HepG2 (cell line): ENCODE measurements around the gene CRIP1. TPM values are rescaled to one million over a fixed set of nuclear protein-coding genes. Genes with fewer than 3 reads are reported as not detected.

Experiments
- GATAD1 ChIP-seq: IDR thresholded peaks from 2 replicates; pipeline ENCODE4 v1.6.1; 2016; ENCODE audit warnings: missing genetic modification reagents, missing compliant biosample characterization
- HNRNPK ChIP-seq: fragments of 200-400 bp; formaldehyde crosslinking; IDR thresholded peaks from 2 replicates; pipeline ENCODE4 v1.6.1; 2018; ENCODE audit warnings: low read length, low read depth, moderate library complexity, mild to moderate bottlenecking; ENCODE audit not compliant: poor library complexity, severe bottlenecking
- HOXA5 ChIP-seq: sonication (generic); formaldehyde crosslinking; IDR thresholded peaks from 2 replicates; pipeline ENCODE4 v1.4.0; 2020; ENCODE audit warnings: missing genetic modification reagents
- KDM4B ChIP-seq: sonication (generic); formaldehyde crosslinking; IDR thresholded peaks from 2 replicates; pipeline ENCODE4 v1.4.0; 2020; ENCODE audit warnings: missing genetic modification reagents
- MEIS2 ChIP-seq: sonication (generic); formaldehyde crosslinking; IDR thresholded peaks from 2 replicates; pipeline ENCODE4 v1.9.0; 2021; ENCODE audit warnings: mild to moderate bottlenecking, missing genetic modification reagents
- NFYB ChIP-seq: sonication (generic); formaldehyde crosslinking; IDR thresholded peaks from 2 replicates; pipeline ENCODE4 v1.4.0; 2020; ENCODE audit warnings: missing genetic modification reagents
- NFYC ChIP-seq: IDR thresholded peaks from 2 replicates; pipeline ENCODE4 v1.6.1; 2016; ENCODE audit warnings: missing genetic modification reagents, missing compliant biosample characterization
- SCMH1 ChIP-seq: sonication (generic); formaldehyde crosslinking; IDR thresholded peaks from 2 replicates; pipeline ENCODE4 v1.9.0; 2021; ENCODE audit warnings: missing genetic modification reagents, mild to moderate bottlenecking, borderline replicate concordance
- SNRNP70 ChIP-seq: fragments of 200-400 bp; formaldehyde crosslinking; IDR thresholded peaks from 2 replicates; pipeline ENCODE4 v1.6.1; 2017; ENCODE audit warnings: mild to moderate bottlenecking, low read depth, low read length, moderate library complexity
- SRSF9 ChIP-seq: fragments of 200-400 bp; formaldehyde crosslinking; IDR thresholded peaks from 2 replicates; pipeline ENCODE4 v1.6.1; 2018; ENCODE audit warnings: borderline replicate concordance, mild to moderate bottlenecking, low read depth, low read length; ENCODE audit not compliant: insufficient read depth, poor library complexity, severe bottlenecking
- SUZ12 ChIP-seq: fragments of 150-350 bp; IDR thresholded peaks from 2 replicates; pipeline ENCODE4 v1.6.1; 2014; ENCODE audit warnings: low read depth, low read length
- TAF15 ChIP-seq: fragments of 200-400 bp; formaldehyde crosslinking; IDR thresholded peaks from one replicate; pipeline ENCODE4 v1.6.1; 2018; ENCODE audit warnings: mild to moderate bottlenecking, low read depth, low read length; ENCODE audit not compliant: poor library complexity, severe bottlenecking
- TGIF2 ChIP-seq: IDR thresholded peaks from 2 replicates; pipeline ENCODE4 v1.6.1; 2016; ENCODE audit warnings: control low read depth, missing compliant biosample characterization
- ZNF510 ChIP-seq: sonication (generic); formaldehyde crosslinking; IDR thresholded peaks from 2 replicates; pipeline ENCODE4 v1.4.0; 2020; ENCODE audit warnings: low read depth, mild to moderate bottlenecking, missing genetic modification reagents
- ZNF572 ChIP-seq: sonication (generic); formaldehyde crosslinking; IDR thresholded peaks from 2 replicates; pipeline ENCODE4 v1.5.1; 2020; ENCODE audit warnings: mild to moderate bottlenecking, missing genetic modification reagents
- ZNF773 ChIP-seq: sonication (generic); formaldehyde crosslinking; IDR thresholded peaks from 2 replicates; pipeline ENCODE4 v1.4.0; 2020; ENCODE audit warnings: missing genetic modification reagents, borderline replicate concordance
- ZNF816 ChIP-seq: sonication (generic); formaldehyde crosslinking; IDR thresholded peaks from 2 replicates; pipeline ENCODE4 v1.8.0; 2022; ENCODE audit warnings: missing genetic modification reagents, mild to moderate bottlenecking, borderline replicate concordance
- polyA plus RNA-seq, 8 experiments: library from polyadenylated mRNA; depleted of rRNA in 3 of 8; stranded (reverse) in 7 of 8; unstranded in 1 of 8; fragments of >200 nt; fragmentation: Illumina TruSeq in 4 of 8; extraction: Trizol in 4 of 8; gene quantifications; 2 replicates each; pipeline versions ENCODE4 v1.2.1 to v1.2.3, GENCODE V29; 2011 to 2016; ENCODE audit warnings: low read depth in 4 of 8, missing spikeins in 1 of 8, mixed read lengths in 1 of 8; ENCODE audit not compliant: insufficient read depth in 1 of 8
- total RNA-seq, 5 experiments: library from RNA; depleted of rRNA; stranded (reverse); fragments of >200 nt; fragmentation: Illumina TruSeq; extraction: Trizol; gene quantifications; 2 replicates each; pipeline ENCODE4 v1.2.3, GENCODE V29; 2016; ENCODE audit warnings: low read depth in 1 of 5
- TF ChIP-seq, protein P1 (sequence below): IDR thresholded peaks from 2 replicates; pipeline ENCODE4 v1.6.1; 2012; ENCODE audit warnings: low read depth, low read length, improper control_type of control experiment
- TF ChIP-seq, protein P2 (sequence below): sonication (generic); formaldehyde crosslinking; conservative IDR thresholded peaks from 2 replicates; pipeline ENCODE4 v1.4.0; 2020; ENCODE audit warnings: missing genetic modification reagents
- TF ChIP-seq, protein P3 (sequence below): sonication (generic); formaldehyde crosslinking; IDR thresholded peaks from 2 replicates; pipeline ENCODE4 v1.5.0; 2020; ENCODE audit warnings: mild to moderate bottlenecking, missing genetic modification reagents, borderline replicate concordance
- TF ChIP-seq, protein P4 (sequence below): sonication (generic); formaldehyde crosslinking; IDR thresholded peaks from 2 replicates; pipeline ENCODE4 v1.5.0; 2020; ENCODE audit warnings: missing genetic modification reagents
- TF ChIP-seq, protein P5 (sequence below): sonication (generic); formaldehyde crosslinking; IDR thresholded peaks from 2 replicates; pipeline ENCODE4 v1.4.0; 2020; ENCODE audit warnings: missing genetic modification reagents
- TF ChIP-seq, protein P6 (sequence below): sonication (generic); formaldehyde crosslinking; IDR thresholded peaks from 2 replicates; pipeline ENCODE4 v1.4.0; 2020; ENCODE audit warnings: mild to moderate bottlenecking, low read depth, missing genetic modification reagents

CRIP1 gene
- total and polyA plus RNA-seq, 2 of the 13 experiments (the other 11 are each of a cell fraction or from before 2014, with no cell fraction given): 53.9 to 59.5 TPM

DNA sequence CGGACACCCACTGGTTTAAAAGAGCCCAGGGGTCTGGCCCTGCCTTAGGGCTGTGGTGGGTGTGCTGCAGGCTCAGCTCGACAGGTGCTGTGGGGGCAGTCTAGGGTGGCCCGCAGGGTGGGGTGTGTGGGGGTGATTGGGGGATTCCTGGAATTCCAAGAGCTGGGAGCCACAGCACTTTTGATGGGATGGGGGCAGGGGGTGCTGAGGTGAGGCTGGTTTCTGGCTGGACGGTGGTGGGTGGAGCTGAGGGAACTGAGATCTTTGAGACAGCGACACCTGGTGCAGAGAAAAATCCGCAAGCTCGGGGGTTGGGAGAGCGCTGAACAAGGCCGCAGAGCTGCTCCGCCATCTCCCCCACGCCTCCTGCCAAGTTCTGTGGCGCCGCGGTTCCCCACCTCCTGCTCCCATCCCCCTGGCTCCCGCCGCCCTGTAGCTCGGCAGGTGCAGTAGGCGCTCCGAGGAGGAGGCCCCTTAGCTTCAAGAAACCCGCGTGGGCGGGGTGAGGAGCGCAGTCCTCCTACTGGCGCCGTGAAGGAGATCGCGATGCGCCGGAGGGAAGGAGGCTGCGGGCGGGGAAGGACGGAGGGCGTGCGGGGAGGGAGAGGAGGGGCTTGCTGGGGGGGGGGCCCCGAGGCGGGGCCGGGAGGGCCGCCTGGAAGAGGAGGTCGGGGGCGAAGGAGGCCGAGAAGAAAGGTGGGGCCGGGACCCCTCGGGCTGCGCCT lies 3.0 kb downstream of the CRIP1 start (continued):
- TF ChIP-seq TAF15: no peak
- no peak for TF ChIP-seq SCMH1 (CRISPR knock-in tag)
- no peak for TF ChIP-seq TGIF2 (CRISPR knock-in tag)
- TF ChIP-seq MEIS2 (CRISPR knock-in tag): 0 out of 2 replicates have a peak, but pooled peaks have one; percentile 40
- TF ChIP-seq SNRNP70: no peak
- TF ChIP-seq, protein P1, sequence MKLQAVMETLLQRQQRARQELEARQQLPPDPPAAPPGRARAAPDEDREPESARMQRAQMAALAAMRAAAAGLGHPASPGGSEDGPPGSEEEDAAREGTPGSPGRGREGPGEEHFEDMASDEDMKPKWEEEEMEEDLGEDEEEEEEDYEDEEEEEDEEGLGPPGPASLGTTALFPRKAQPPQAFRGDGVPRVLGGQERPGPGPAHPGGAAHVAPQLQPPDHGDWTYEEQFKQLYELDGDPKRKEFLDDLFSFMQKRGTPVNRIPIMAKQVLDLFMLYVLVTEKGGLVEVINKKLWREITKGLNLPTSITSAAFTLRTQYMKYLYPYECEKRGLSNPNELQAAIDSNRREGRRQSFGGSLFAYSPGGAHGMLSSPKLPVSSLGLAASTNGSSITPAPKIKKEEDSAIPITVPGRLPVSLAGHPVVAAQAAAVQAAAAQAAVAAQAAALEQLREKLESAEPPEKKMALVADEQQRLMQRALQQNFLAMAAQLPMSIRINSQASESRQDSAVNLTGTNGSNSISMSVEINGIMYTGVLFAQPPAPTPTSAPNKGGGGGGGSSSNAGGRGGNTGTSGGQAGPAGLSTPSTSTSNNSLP: no peak
- TF ChIP-seq, protein P2, sequence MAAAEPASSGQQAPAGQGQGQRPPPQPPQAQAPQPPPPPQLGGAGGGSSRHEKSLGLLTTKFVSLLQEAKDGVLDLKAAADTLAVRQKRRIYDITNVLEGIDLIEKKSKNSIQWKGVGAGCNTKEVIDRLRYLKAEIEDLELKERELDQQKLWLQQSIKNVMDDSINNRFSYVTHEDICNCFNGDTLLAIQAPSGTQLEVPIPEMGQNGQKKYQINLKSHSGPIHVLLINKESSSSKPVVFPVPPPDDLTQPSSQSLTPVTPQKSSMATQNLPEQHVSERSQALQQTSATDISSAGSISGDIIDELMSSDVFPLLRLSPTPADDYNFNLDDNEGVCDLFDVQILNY (CRISPR knock-in tag): no peak
- TF ChIP-seq ZNF572 (CRISPR knock-in tag): no peak
- TF ChIP-seq HOXA5 (CRISPR knock-in tag): no peak
- no peak for TF ChIP-seq KDM4B
- TF ChIP-seq, protein P3, sequence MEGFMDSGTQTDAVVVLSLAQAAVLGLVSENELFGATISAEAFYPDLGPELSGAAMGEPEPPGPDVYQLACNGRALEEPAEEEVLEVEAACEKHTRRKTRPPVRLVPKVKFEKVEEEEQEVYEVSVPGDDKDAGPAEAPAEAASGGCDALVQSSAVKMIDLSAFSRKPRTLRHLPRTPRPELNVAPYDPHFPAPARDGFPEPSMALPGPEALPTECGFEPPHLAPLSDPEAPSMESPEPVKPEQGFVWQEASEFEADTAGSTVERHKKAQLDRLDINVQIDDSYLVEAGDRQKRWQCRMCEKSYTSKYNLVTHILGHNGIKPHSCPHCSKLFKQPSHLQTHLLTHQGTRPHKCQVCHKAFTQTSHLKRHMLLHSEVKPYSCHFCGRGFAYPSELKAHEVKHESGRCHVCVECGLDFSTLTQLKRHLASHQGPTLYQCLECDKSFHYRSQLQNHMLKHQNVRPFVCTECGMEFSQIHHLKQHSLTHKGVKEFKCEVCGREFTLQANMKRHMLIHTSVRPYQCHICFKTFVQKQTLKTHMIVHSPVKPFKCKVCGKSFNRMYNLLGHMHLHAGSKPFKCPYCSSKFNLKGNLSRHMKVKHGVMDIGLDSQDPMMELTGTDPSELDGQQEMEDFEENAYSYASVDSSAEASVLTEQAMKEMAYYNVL (CRISPR knock-in tag): peak; percentile 36; the same call in 1 of the 2 replicates
- TF ChIP-seq, protein P4, sequence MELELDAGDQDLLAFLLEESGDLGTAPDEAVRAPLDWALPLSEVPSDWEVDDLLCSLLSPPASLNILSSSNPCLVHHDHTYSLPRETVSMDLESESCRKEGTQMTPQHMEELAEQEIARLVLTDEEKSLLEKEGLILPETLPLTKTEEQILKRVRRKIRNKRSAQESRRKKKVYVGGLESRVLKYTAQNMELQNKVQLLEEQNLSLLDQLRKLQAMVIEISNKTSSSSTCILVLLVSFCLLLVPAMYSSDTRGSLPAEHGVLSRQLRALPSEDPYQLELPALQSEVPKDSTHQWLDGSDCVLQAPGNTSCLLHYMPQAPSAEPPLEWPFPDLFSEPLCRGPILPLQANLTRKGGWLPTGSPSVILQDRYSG (CRISPR knock-in tag): no peak
- no peak for TF ChIP-seq NFYB (CRISPR knock-in tag)
- no peak for TF ChIP-seq SUZ12
- TF ChIP-seq ZNF510: no peak
- TF ChIP-seq SRSF9: no peak
- TF ChIP-seq, protein P5, sequence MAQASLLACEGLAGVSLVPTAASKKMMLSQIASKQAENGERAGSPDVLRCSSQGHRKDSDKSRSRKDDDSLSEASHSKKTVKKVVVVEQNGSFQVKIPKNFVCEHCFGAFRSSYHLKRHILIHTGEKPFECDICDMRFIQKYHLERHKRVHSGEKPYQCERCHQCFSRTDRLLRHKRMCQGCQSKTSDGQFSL (CRISPR knock-in tag): peak; percentile 61; the same call in 1 of the 2 replicates
- TF ChIP-seq GATAD1 (CRISPR knock-in tag): no peak
- no peak for TF ChIP-seq ZNF816 (CRISPR knock-in tag)
- TF ChIP-seq, protein P6, sequence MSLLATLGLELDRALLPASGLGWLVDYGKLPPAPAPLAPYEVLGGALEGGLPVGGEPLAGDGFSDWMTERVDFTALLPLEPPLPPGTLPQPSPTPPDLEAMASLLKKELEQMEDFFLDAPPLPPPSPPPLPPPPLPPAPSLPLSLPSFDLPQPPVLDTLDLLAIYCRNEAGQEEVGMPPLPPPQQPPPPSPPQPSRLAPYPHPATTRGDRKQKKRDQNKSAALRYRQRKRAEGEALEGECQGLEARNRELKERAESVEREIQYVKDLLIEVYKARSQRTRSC (CRISPR knock-in tag): no peak
- TF ChIP-seq NFYC: peak; percentile 28; the same call in 1 of the 2 replicates
- no peak for TF ChIP-seq ZNF773 (CRISPR knock-in tag)
- TF ChIP-seq HNRNPK: peak; percentile 72
